ENCODE data around the gene CHST9.
"Not testable (repeated sequence)": the region's sequence is repeated elsewhere in the genome, so short reads cannot be mapped to it uniquely, and the experiment has no call there.

The CHST9 gene

DNA sequence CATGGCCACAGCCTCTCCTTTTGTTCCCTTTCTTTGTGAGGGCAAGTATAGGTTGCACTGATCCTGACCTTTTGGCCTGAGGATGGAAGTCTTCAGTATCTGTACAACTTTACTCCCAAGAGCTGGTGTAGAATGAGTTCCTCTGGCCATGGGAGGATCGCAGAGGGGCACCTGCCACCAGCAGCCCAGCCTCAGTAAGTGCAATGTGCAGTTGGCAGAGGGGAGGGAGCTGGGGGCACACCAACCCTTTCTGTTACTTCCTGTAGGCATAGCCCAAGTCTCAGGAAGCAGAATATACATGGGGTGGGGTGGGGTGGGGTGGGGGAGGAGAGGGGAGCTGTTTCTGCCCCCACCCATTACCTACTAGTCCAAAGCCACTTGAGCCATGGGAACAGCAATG, 254.5 kb downstream of the CHST9 start:
- no peak for DNase-seq (ENCODE audit: low read depth in 2 of 2)

DNA sequence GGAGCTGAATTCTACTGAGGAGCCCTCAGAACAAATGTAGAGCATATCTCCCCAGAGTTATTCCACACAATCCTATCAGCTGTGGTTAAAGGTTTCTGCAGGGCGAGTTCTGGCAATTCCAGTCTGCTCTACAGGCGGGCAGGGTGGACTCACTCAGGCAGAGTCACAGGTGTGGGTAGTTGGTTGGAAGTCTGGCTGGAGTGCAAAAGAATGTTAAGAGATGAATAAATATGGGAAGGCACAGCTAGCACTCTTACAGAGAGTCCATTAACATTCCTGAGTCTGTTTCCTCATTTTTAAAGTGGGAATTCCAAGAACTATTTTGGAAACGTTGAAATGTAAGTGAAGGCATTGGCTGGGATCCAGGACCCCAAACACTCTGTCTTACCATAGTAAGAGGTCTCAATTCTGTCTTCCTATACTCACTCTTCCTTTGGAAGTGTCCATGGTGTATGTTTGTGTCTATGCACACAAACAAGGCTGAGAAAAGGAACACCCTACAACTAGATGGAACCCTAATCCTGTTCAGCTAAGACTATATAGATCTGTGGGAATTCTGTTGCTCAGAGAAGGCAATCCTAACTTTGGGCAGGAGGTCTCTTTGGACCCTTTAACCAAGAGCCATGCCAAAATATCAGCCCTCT, 256.3 kb downstream of the CHST9 start:
- DNase-seq (ENCODE audit: low read depth in 2 of 2): no peak

DNA sequence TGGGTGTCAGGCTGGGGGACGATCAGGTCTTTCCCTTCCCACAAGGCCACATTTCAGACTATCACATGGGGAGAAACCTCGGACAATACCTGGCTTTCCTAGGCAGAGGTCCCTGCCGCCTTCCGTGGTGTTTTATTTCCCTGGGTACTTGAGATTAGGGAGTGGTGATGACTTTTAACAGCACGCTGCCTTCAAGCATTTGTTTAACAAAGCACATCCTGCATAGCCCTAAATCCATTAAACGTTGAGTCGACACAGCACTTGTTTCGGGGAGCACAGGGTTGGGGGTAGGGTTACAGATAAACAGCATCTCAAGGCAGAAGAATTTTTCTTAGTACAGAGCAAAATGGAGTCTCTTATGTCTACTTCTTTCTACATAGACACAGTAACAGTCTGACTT, 257.3 kb downstream of the CHST9 start:
- not testable (repeated sequence) for DNase-seq (ENCODE audit: low read depth in 2 of 2)

DNA sequence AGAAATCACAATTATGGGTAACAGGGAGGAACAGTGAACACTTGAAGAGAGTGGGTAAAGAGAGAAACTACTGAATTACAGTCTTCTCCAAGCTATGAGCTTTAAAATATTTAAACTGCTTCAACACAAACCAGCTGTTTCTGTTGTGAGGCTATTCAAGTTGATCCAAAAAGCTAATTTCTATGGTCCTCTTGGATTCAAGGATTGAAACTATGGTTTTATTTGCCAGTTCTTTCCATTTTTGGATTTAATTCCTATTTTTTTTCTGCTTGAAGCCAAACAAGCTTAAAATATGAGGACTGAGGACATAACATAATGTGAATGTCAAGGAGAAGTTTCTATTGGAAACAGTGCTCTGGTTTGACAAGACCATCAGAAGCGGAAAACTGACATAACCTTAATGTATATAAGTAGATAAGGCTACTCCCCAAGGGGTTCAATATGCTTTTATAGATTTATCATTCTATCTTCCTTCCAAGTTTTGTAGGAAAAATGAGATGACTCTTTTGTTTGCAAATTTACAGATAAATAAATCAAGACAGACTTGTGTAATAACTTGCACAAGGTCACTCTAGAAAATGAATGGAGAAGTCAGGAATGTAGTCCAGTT, 258.9 kb downstream of the CHST9 start:
- DNase-seq (ENCODE audit: low read depth in 2 of 2): no peak

DNA sequence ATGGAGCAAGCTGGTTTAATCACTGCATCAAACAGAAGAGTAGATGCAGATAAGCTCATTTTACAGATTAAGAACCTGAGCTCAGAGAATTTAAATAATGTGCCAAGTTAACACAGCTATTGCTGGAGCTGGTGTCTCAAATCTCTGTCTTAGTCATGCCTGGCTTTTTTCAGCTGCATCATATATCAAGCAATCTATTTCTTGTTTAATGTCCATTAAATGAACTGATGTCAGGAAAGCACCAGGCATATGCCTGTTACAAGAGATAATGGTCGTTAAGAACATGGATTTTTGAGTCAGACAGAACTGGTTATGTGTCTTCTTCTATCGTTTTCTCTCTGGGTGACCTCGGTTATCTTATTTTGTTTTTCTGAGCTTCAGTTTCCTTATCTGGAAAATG, 259.8 kb downstream of the CHST9 start:
- DNase-seq (ENCODE audit: low read depth in 2 of 2): no peak

DNA sequence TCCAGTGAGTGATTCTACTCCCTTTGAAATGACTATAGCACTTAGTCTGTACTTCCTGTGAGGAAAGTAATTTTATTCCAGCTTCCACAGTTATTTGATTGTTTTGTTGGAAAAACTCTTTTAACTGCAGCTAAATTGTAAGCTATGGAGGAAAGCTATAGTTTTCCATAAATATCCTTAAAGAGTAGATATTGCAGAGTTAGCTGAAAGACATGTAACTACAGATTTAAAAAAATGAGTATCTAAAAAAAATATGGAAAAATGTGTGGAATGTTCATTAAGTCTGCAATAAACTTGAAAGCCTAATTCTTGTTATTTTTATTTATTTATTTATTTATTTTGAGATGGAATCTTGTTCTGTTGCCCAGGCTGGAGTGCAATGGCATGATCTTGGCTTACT, 262.8 kb downstream of the CHST9 start:
- DNase-seq (ENCODE audit: low read depth in 2 of 2): no peak

DNA sequence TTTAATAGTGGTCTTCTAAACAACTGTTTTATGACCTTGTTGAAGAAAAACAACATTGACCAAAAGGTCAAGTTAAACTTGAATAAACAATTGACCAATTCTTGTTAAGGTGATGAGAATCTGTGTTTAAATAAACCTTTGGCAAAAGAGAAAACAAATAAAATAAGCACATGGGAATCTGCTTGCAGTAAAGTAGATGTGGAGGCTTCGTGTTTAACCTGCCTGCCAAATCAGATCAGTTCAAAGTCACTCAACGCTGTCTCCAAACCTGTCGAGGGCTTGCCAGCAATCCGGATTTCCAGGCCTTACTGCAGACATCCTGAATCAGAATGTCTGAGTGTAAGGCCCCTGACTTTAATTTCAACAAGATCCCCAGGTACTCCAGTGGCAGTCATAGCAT, 264.5 kb downstream of the CHST9 start:
- DNase-seq (ENCODE audit: low read depth in 2 of 2): no peak

DNA sequence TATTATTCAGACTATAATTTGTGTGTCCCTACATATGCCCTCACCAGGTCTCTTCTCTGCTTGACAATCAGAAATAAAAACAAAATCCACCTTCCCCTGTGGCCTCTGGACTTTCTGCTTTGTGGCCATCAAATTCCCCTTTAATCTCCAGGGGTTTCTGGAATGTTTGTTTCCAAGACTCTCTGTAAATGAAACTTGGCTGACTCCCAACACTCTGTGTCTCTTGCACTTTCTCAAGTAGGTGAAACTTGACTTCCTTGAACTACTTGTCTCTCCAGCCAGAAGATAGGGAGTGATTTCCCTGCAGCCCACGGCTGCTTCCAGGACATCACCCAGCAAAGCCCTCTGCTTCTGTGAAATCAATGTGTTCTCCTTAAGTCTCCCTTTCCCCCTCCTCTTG, 265.5 kb downstream of the CHST9 start:
- no peak for DNase-seq (ENCODE audit: low read depth in 2 of 2)

DNA sequence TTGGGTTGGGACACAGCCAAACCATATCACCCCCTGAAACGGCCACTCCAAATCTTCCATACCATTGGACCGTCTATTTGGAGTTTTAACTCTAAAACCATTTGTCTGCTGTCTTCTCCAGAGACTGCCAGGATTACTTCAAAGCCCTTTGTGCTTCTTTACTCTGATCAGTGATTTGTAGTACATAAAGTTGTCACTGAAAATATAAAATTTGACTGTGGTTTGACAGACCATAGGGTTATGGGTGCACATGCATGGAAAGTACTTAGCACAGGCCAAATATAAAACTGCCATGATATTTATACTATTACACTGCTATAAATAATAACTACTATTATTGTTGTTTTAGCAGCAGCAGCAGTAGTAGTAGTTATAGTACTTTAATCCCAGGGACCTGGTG, 265.9 kb downstream of the CHST9 start:
- DNase-seq (ENCODE audit: low read depth in 2 of 2): no peak

DNA sequence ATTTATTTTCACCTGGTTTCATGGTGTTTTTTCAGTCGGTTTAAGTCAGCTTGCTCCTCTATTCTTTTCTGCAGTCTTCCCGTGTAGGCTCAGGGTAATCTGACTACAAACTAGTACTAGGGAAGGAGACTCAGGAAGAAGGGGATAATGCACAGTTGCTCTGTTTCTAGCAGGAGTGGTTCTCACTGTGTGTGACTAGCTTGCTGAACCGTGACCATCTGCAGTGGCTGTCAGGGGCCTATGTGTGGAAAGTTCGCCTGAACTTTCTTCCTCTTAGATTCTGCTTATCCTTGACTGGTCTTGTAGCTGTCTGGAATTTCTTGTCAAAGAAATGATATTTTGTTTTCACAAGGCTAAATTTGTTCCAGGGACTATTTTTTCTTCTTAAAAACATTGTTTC, 273.3 kb downstream of the CHST9 start:
- no peak for DNase-seq (ENCODE audit: low read depth in 2 of 2)

DNA sequence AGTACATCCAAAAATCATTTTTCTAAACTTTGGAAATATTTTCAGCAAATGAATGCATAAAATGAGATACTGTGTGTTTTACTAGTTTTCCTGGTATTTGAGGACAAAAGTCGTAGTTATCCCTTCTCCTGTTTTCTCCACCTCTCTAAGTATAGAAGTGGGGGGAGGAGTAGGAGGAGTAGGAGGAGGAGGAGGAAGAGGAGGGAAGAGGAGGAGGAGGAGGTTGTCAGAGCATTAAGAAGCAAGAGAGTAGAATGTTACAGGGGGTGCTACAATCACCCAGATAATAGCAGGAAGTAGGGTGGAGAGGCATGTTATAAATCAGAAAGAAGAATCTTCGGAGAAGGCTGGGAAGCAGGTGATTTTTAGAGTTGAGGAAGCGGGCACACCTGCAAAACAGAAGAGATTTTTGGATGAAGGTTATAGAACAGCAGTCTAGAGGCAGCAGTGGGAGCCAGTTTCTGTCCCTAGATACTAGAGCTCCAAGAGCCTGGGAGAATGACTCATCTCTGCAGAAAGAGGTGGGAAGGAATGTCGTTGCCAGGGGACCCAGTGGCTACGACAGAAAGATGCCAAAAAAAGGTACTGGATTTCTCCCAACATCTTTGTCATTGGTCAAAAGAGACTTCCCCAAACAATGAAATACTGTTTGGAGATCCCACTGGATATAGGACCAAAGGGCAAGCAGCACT, 275.4 kb downstream of the CHST9 start:
- no peak for DNase-seq (ENCODE audit: low read depth in 2 of 2)

DNA sequence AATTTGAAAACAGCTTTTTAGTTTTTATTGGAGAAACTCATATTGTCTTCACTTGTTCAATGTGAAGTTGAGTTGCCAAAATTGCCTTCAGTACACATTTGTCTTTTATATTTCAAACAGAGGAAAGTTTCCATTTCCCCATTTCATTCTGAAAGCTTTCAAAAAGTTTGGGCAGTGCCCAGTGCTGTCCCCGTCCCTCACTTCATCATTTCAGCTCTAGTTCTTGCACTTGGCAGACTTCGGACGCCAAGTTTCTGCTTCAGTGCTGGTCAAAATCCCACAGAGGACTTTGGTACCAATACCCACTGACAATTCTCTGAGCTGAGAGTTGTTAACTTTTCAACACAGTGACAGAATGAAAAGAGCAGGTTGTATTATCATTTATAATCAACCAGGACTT, 276.2 kb downstream of the CHST9 start:
- no peak for DNase-seq (ENCODE audit: low read depth in 2 of 2)

DNA sequence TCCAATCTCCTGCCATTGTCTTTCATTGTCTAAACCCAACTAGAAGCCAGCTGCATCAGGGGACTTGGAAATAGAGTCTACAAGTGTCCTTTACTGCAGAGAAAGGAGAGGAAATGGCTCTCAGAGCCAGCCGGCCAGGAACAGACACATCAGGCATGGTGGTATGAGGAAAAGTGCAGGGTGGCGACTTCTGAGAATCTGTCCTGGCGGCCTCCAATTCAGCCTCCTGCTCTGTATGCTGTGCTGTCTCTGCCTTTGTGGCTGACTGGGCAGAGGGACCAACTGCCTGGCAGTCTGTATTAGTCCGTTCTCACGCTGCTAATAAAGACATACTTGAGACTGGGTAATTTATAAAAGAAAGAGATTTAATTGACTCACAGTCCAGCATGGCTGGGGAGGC, 282.8 kb downstream of the CHST9 start:
- no peak for DNase-seq (ENCODE audit: low read depth in 2 of 2)

DNA sequence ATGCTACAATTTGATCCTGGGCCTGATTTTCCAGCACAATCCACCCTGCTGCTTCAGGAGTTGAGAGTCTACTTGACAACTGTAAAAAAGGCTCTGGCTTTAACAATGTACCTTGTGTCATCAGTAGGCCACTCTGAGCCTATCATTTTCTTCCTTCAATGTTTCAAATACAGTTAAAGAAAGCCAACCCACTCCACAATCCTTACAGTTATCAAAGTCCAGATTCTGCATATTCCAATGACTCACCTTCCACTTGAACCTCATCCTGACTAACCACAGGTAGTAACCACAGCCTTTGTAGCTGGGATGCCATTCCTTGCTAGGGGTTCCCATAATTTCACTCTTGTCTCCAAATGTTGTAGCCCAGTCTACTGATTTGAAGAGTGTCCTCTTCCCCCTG, 284.1 kb downstream of the CHST9 start:
- no peak for DNase-seq (ENCODE audit: low read depth in 2 of 2)

DNA sequence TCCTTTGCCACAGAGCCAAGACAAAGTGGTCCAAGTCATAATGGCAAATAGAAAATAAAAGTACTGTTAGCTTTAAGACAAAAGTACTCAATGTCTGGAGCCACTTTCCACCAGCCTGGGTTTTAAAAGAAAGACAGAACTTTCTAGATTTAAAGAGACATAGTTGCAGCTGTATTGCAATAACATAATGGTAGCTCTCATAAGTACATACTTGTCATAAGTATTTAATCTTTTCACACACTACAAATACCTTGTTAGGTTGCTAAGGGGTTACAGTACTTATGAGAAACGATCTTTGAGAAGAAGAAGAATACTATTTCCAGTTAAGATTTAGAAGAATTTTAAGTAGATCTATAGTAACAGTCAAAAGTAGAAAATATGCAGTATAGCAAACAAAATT, 290.7 kb downstream of the CHST9 start:
- no peak for DNase-seq (ENCODE audit: low read depth in 2 of 2)

DNA sequence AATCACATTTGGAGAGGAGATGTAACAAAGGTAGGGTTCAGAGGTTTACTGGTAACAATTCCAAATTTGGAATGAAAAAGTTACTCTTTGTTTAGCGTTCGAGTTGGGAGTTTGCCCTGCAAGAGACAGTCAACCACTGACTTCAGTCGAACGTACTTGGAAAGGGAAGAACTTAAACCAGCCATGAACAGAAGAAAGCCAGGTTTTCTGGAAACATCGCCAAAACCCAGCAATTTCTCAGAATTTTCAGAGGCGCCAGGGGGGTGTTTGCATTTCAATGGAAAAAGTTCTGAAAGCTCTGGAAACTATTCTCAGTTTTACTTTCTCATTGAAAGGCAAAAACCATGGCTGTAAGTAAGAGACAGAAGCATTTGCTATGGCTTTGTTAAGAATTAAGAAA, 291.1 kb downstream of the CHST9 start:
- DNase-seq (ENCODE audit: low read depth in 2 of 2): no peak

DNA sequence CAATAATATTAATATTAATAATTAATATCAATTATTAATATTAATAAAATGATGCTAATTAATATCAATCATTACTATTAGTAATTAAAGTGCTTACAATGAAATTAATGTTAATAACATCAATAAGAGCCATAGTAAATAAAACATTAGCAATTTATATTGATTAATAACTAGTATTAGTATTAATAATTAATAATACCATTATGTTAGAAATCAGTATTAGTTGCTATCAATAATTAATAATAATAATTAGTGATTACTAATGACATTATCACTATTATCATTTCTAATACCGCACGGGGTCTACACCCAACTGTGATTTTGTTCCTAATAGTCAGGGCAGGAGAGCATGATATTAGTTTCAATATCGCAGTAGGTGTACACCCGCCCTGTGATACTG, 296.8 kb downstream of the CHST9 start:
- no peak for DNase-seq (ENCODE audit: low read depth in 2 of 2)

DNA sequence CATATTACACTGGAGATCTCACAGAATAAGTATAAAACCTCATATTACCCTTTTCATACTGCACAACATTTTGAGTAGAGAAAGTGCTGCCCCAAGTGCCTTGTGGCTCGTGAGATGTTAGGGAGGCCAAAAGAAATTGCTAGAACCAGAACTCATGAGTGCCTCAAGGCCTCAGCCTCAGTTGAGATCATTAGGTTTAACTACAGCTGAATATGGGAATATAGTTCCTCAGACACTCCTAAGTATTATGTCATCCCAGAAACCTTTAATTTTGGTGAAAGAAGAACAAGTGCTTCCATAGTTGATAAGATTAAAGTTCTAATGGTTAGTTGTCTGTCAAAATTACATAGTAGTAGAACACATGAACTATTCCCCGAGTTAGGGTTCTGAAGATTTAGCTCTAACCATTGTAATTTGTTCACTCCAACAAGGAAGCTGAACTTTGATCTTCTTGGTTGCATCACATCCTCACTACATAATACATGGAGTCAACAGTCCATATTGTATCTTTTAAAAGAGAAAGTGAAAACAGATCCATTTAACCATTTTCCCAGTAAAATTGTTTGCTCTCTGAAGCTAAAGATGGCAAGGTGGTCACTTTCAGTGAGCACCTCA, 310.0 kb downstream of the CHST9 start:
- DNase-seq (ENCODE audit: low read depth in 2 of 2): no peak

DNA sequence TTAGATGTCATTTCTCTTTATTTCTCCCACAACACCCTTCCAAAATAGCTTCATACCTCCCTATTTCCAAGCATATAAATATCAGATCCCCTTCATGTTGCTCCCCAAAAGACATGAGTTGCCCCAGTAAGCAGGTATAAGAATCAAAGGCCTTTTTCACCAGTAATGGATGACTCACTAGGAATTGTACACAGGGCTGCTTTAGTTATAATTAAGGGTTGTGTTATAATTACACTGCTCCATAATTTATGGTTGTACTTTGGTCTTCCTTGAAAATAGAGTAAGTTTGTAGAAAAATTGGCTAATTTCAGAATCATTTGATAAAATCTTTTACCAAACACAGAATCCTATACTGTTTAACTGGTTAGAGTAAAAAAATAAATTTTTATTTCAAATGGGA, 310.8 kb downstream of the CHST9 start:
- no peak for DNase-seq (ENCODE audit: low read depth in 2 of 2)

DNA sequence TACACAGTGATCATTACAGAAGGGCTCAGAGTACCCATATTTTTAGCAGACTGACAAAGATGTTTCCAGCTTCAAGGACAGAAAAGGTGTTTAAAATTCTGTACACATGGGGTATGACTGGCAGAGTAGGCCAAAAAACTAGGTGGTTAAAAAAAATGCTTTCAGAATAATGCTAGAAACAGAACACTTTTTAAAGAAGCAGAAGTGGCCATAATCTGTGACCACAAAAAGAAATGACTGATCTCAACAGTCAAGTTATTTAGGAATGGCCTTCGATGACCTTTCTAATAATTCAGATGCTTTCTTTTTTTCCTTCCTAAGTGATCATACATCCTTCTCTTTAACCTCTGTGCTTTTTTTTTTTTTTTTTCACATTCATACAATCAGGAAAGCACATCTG, 315.5 kb downstream of the CHST9 start:
- no peak for DNase-seq (ENCODE audit: low read depth in 2 of 2)

DNA sequence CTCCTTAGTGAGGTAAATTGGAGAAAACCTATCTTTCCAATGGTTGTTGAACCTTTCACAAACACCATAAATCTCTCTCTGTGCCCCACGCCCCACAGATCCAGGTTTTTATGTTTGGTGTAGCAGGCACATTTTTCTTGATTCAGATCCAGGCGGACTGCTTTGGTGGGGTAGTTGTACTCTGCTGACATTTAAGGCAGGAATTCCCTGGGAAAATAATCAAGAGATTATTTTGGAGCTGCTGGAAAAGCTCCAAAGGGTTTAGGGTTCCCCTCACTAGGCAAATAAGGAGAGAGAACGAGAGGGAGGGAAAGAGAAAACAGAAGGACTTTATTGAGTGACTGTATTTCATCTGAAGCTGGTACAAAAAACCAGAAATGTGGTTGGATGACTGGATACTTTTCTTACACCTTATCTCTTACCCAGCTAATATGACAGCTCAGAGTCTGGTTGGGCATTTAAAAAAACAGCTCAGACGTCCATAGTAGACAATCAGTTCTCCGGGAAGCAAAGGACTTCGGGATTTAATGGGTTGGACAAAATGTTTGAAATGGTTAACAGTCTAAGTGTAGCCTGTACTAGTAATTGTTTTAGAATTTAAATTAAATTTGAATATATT, 316.0 kb downstream of the CHST9 start:
- DNase-seq (ENCODE audit: low read depth in 2 of 2): no peak

DNA sequence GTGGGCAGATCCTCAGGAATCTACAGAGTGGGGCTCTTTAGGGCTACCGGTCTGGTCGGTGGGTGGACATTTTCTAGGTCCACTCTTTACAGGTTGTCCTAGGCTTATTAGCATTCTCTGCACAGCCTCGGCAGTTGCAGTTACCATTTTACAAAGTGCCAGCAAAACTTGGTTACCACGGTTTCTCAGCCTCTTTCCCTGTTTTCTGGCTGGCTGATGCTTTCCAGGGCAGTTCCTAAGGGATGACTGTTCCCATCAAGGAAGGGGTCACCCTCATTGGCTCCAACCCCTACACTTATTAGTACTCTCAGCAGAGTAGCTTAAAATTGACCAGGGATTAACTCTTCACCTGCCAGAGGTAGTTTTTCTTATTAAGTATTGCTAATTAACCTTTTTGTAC, 317.6 kb downstream of the CHST9 start:
- DNase-seq (ENCODE audit: low read depth in 2 of 2): no peak

DNA sequence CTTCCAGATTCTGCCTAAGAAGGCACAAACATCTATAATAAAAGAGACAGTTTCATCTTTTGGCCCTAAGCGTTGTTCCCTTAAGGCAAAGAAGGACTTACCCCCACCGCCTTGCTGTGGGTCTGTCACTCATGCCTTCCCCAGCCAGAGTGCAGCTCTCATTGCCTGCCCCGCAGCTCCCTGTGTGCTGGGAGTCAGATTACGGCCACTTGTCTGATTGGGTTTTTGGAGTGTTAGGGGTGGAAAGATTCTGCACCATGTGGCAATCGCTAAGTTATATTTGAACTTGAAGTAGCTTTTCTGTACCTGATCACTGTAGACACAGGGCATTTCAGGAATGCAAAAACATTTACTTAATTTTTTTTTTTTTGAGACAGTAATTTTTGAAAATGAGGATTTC, 319.6 kb downstream of the CHST9 start, which contains the start of gene AQP4:
Gene AQP4, minus strand, starts transcription at position 151 of the 400 bp plus-strand sequence. Its CDS starts 18 bp downstream, at position 133.
- DNase-seq (ENCODE audit: low read depth in 2 of 2): no peak

Data from stimulated activated CD4-positive, alpha-beta T cell treated with anti-CD3 and anti-CD28 coated beads, Interleukin-4, amount 100 ng/mL, for 48 hours (primary cell).